Activated CD4-positive, alpha-beta T cell treated with anti-CD3 and anti-CD28 coated beads for 1 hour (primary cell): ENCODE measurements around the gene NINJ2.

Source experiments
- DNase-seq: peaks from one replicate; pipeline ENCODE4 v3.0.0-alpha.2; 2020

Gene NINJ2

GRCh38 chr12:563787-564298, 99.4 kb downstream of the NINJ2 start:
- no peak for DNase-seq

- peak; percentile 31 for DNase-seq
These were observed 99.9 kb downstream of the NINJ2 start for GRCh38 chr12:563250-563781.

- DNase-seq = no peak
These were observed 100.6 kb downstream of the NINJ2 start for GRCh38 chr12:562634-563033.

GRCh38 chr12:561908-562593, 101.2 kb downstream of the NINJ2 start:
- DNase-seq = no peak

GRCh38 chr12:561391-561705, 101.9 kb downstream of the NINJ2 start:
- DNase-seq = no peak

- no peak for DNase-seq
These were observed 102.4 kb downstream of the NINJ2 start for GRCh38 chr12:560691-561390.

- DNase-seq = no peak
These were observed 103.3 kb downstream of the NINJ2 start for GRCh38 chr12:559906-560455.

GRCh38 chr12:559208-559905, 103.9 kb downstream of the NINJ2 start:
- no peak for DNase-seq

- DNase-seq = no peak
These were observed 104.7 kb downstream of the NINJ2 start for GRCh38 chr12:558580-558979.

GRCh38 chr12:556498-556897, 106.7 kb downstream of the NINJ2 start:
- DNase-seq = no peak

- DNase-seq = no peak
These were observed 109.3 kb downstream of the NINJ2 start for GRCh38 chr12:554001-554285.

GRCh38 chr12:553216-554000, 109.8 kb downstream of the NINJ2 start:
- DNase-seq = no peak

- DNase-seq = no peak
These were observed 110.8 kb downstream of the NINJ2 start for GRCh38 chr12:552466-552865.

- no peak for DNase-seq
These were observed 112.6 kb downstream of the NINJ2 start for GRCh38 chr12:550473-551260.

- no peak for DNase-seq
These were observed 113.7 kb downstream of the NINJ2 start for GRCh38 chr12:549476-550082.

- no peak for DNase-seq
These were observed 115.3 kb downstream of the NINJ2 start for GRCh38 chr12:547883-548470.

GRCh38 chr12:546920-547845, 116.1 kb downstream of the NINJ2 start:
- DNase-seq = peak; percentile 52

GRCh38 chr12:546265-546919, 116.9 kb downstream of the NINJ2 start:
- no peak for DNase-seq

GRCh38 chr12:545835-546234, 117.4 kb downstream of the NINJ2 start:
- DNase-seq = no peak
